ENCODE data around the gene HLA-B.

HLA-B gene

DNA sequence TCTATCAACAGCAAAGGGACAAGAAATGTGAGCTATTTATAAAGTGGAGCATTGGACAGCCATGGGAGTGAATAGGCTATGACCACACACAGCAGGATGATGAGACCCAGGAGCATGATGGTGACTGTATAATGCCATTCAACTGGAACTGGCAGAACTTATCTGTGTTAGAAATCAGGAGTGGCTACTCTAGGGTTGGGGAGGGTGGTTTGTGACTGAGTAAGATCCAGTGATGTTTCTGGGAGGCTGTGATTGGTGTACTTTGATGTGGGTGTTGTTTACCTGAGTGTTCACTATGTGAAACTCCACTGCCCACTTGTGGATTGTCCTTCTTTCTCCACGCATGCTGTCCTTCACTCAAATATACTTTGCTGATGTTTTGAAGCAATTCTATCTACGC is 11.5 kb upstream of the HLA-B start:
- Mint-ChIP-seq H3K36me3 (ENCODE audit: low read depth) (no peaks in the 10 kb centered on the region), H3K27ac (no peak overlapping the region), H3K4me3 (no peak overlapping the region), H3K9me3 (peaks cover 4% of the 10 kb centered on the region), H3K27me3 (peaks cover 33% of the 10 kb centered on the region), H3K4me1 (ENCODE audit: low read depth) (peaks cover 32% of the 10 kb centered on the region)
- DNase-seq: no peak

DNA sequence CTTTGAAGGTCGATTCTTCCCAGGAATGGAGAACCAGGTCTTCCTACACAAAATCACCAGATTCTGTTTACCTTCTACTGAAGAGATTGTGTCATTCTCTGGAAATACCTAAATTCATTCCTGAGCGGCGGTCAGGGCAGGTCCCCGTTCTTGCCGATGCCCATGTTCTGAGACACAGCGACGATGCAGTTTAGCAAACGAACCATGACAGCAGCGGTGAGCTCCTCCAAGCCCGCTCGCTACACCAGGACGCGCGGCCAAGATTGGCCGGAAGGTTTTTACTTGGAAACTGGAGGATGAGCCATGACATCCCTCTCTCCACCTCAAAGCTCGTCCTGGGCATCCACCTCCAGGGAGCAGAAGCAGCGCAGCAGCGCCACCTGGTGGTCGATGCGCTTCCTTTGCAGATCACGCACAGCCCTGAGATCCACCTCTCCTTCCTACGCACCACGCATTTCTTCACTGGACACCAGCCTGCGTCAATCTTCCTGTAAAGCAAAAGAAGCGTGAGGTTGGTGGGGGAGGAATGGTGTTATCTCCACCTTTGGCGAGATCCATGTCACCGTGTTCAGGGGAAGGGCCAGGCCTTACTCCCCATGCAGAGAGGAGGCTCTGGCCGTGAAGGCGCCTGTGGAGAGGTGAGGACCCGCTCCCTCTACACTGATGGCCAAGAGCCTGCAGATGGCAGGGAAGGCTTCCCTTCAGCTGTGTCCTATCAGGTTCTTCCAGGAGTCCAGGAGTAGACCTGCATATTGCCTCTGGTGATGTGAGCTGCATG is 9.9 kb upstream of the HLA-B start:
- Mint-ChIP-seq H3K27ac (peak overlapping the region; percentile 1), H3K9me3 (peaks cover under 1% of the 10 kb centered on the region), H3K36me3 (ENCODE audit: low read depth) (no peaks in the 10 kb centered on the region), H3K27me3 (peaks cover 38% of the 10 kb centered on the region), H3K4me3 (peak overlapping the region; percentile 80), H3K4me1 (ENCODE audit: low read depth) (peaks cover 29% of the 10 kb centered on the region)
- peak; percentile 90 for DNase-seq

DNA sequence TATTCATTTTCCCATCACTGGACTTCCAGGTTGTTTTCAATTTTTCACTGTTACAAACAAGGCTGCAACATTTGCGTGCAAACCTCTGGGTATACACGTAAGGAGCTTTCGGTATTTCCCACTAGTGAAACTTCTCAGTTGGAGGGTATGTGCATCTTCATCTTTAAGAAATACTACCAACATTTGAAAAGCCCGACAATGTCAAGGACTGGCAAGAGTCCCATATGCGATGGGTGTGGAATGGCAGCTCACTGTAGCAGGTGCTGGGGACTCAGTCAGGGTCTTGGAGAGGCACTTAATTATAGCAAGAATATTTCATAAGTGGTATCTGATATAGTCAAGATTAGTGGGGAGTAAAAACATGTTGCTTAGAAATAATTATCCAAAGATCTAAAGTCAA is 8.9 kb upstream of the HLA-B start:
- no peak for DNase-seq
- peaks cover 39% of the 10 kb centered on the region for H3K27me3 Mint-ChIP-seq
- no peak overlapping the region for H3K4me3 Mint-ChIP-seq
- peaks cover 2% of the 10 kb centered on the region for H3K9me3 Mint-ChIP-seq
- no peak overlapping the region for H3K27ac Mint-ChIP-seq
- peaks cover 27% of the 10 kb centered on the region for H3K4me1 Mint-ChIP-seq (ENCODE audit: low read depth)
- no peaks in the 10 kb centered on the region for H3K36me3 Mint-ChIP-seq (ENCODE audit: low read depth)

DNA sequence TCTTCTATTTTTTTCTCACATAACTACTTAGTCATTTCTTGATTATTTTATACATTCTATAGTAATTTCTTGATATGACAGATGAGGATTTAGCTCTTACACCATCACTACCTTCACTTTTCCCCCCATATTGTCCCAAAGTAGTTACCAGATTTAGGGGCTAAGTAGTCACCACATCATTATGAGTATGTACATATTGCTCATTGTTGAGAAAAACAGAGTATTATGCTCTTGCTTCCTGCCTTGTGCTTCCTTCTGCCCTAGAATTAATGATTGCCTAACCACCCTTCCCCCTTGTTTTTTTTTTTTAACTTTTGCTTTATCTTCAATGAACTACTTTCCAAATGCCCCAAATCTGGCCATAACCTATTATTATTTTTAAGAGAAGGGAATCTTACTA is 6.8 kb upstream of the HLA-B start:
- Mint-ChIP-seq H3K27ac (peak overlapping the region; percentile 52), H3K36me3 (ENCODE audit: low read depth) (no peaks in the 10 kb centered on the region), H3K9me3 (peaks cover 4% of the 10 kb centered on the region), H3K4me1 (ENCODE audit: low read depth) (peaks cover 41% of the 10 kb centered on the region), H3K27me3 (peaks cover 31% of the 10 kb centered on the region), H3K4me3 (no peak overlapping the region)
- no peak for DNase-seq

DNA sequence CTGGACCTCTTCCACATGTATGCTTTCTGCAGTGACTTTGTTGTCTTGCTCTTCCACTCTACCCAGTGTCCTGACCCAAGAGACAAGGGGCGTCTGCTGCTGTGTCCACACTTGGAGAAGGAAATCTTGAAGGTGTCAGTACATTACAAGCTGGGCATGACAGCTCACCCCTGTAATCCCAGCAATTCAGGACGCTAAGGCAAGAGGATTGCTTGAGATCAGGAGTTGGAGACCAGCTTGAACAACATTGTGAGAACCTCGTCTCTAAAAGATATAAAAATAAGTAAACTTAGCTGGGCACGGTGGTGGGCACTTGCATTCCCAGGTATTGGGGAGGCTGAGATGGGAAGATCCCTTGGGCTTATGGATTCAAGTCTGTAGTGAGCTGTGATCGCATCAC is 5.8 kb upstream of the HLA-B start:
- Mint-ChIP-seq H3K27me3 (peaks cover 21% of the 10 kb centered on the region), H3K36me3 (ENCODE audit: low read depth) (no peaks in the 10 kb centered on the region), H3K4me1 (ENCODE audit: low read depth) (peaks cover 51% of the 10 kb centered on the region), H3K9me3 (peaks cover 4% of the 10 kb centered on the region), H3K4me3 (no peak overlapping the region), H3K27ac (no peak overlapping the region)
- DNase-seq: no peak

DNA sequence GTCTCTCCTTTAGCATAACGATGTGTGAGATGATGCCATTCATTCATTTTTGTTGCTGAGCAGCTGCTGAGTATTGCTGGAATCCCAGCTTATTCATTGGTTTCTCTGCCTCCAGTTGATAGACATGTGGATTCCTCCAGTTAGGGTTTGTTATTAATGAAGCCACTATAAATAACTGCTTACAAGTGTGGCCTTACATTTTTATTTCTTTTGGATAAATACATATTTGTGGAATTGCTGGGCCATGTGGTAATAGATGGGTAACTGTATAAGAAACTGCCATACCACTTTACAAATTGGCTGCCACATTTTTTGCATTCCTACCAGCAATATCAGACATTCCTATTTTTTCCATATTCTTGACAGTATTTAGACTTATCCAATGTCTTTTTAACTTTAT is 2.6 kb upstream of the HLA-B start:
- Mint-ChIP-seq H3K36me3 (ENCODE audit: low read depth) (peaks cover 28% of the 10 kb centered on the region), H3K27me3 (peaks cover 7% of the 10 kb centered on the region), H3K9me3 (peaks cover 4% of the 10 kb centered on the region), H3K4me3 (no peak overlapping the region), H3K27ac (no peak overlapping the region), H3K4me1 (ENCODE audit: low read depth) (peaks cover 52% of the 10 kb centered on the region)
- DNase-seq: no peak

DNA sequence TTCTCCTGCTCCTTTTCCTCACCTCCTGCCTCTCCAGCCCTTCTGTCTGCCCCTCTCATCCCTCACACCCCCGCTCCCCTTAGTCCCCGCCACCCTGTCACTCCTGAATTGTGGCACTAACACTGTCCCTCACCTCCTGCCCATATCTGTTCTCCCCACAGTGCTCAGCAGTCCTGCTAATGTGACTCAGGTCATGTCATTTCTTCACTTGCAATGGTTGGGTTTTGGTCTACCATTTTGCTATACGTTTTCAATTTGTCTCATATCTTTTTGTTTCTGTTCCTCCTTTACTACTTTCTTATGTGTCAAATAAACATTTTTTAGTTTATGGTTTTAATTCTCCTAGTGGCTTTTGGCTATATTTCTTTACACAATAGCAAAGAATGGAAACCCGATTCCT is 1.3 kb upstream of the HLA-B start:
- Mint-ChIP-seq H3K36me3 (ENCODE audit: low read depth) (peaks cover 41% of the 10 kb centered on the region), H3K27ac (peak overlapping the region; percentile 97), H3K27me3 (peaks cover 7% of the 10 kb centered on the region), H3K4me3 (peak overlapping the region; percentile 93), H3K9me3 (peaks cover 4% of the 10 kb centered on the region), H3K4me1 (ENCODE audit: low read depth) (peaks cover 52% of the 10 kb centered on the region)
- no peak for DNase-seq

DNA sequence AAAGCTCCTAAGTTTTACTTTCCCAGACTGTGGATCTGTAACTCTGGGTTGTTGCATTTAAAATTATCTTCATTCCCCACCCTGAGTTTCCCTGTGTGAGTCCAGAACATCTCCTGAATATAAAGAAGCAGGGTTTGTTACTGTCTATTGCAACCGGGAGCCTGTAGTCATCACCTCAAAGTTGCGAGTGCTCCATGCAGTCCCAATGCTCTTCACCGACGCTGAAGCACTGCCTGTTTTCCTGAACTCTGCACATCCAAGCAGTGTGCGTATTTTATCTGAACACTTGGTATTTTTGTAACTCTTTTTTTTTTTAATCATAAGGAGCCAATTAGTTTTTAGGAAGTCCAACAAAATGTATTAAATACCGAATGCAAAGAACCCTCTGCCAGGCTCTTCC is 907 bp upstream of the HLA-B start:
- Mint-ChIP-seq H3K4me3 (peak overlapping the region; percentile 93), H3K36me3 (ENCODE audit: low read depth) (peaks cover 45% of the 10 kb centered on the region), H3K4me1 (ENCODE audit: low read depth) (peaks cover 56% of the 10 kb centered on the region), H3K27me3 (peaks cover 7% of the 10 kb centered on the region), H3K27ac (peak overlapping the region; percentile 97), H3K9me3 (peaks cover 4% of the 10 kb centered on the region)
- no peak for DNase-seq

DNA sequence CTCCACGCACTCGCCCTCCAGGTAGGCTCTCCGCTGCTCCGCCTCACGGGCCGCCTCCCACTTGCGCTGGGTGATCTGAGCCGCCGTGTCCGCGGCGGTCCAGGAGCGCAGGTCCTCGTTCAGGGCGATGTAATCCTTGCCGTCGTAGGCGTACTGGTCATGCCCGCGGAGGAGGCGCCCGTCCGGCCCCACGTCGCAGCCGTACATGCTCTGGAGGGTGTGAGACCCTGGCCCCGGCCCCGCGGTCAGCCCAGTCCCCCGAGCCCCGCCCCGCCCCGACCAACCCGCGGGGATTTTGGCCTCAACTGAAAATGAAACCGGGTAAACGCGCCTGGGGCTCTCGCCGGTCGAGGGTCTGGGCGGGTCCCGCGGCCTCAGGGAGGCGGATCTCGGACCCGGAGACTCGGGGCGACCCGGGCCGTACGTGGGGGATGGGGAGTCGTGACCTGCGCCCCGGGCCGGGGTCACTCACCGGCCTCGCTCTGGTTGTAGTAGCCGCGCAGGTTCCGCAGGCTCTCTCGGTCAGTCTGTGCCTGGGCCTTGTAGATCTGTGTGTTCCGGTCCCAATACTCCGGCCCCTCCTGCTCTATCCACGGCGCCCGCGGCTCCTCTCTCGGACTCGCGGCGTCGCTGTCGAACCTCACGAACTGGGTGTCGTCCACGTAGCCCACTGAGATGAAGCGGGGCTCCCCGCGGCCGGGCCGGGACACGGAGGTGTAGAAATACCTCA is 598 bp downstream of the HLA-B start:
- H3K36me3 Mint-ChIP-seq (ENCODE audit: low read depth): peaks cover 57% of the 10 kb centered on the region
- H3K27me3 Mint-ChIP-seq: no peaks in the 10 kb centered on the region
- H3K27ac Mint-ChIP-seq: peak overlapping the region; percentile 97
- DNase-seq: peak; percentile 62
- peak overlapping the region; percentile 93 for H3K4me3 Mint-ChIP-seq
- peaks cover 70% of the 10 kb centered on the region for H3K4me1 Mint-ChIP-seq (ENCODE audit: low read depth)
- H3K9me3 Mint-ChIP-seq: peaks cover 4% of the 10 kb centered on the region

DNA sequence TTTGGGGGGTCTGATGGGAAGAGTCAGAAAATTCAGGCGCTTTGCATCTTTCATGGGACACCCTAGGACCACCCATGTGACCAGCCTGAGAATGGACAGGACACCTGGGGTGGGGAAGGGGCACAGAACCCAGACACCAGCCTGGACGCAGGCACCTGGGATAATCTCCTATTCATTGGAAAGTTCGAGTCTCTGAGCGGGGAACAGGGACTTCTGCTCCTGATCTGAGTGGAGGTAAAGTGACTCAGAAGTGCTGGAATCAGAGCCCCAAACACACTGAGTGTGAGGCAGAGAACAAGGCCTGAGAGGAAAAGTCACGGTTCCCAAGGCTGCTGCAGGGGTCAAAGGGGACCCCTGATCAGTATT is 1.4 kb downstream of the HLA-B start:
- no peaks in the 10 kb centered on the region for H3K9me3 Mint-ChIP-seq
- H3K27ac Mint-ChIP-seq: peak overlapping the region; percentile 97
- H3K36me3 Mint-ChIP-seq (ENCODE audit: low read depth): peaks cover 57% of the 10 kb centered on the region
- H3K27me3 Mint-ChIP-seq: no peaks in the 10 kb centered on the region
- H3K4me1 Mint-ChIP-seq (ENCODE audit: low read depth): peaks cover 78% of the 10 kb centered on the region
- peak; percentile 48 for DNase-seq
- peak overlapping the region; percentile 93 for H3K4me3 Mint-ChIP-seq

DNA sequence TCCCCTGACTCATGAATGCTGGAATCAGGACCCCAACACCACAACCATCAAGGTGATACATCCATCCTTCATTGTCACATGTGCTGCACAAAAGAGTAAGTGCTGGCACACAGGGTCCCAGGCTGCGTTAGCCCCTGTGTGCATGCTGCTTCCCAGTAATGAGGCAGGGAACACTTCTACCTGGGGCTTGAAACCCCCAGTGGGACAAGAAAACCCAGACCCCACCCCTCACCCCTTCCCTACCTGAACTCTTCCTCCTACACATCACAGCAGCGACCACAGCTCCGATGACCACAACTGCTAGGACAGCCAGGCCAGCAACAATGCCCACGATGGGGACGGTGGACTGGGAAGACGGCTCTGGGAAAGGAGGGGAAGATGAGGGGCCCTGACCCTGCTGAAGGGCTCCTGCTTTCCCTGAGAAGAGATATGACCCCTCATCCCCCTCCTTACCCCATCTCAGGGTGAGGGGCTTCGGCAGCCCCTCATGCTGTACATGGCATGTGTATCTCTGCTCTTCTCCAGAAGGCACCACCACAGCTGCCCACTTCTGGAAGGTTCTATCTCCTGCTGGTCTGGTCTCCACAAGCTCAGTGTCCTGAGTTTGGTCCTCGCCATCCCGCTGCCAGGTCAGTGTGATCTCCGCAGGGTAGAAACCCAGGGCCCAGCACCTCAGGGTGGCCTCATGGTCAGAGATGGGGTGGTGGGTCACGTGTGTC is 2.0 kb downstream of the HLA-B start:
- Mint-ChIP-seq H3K27ac (peak overlapping the region; percentile 97), H3K4me1 (ENCODE audit: low read depth) (peaks cover 79% of the 10 kb centered on the region), H3K36me3 (ENCODE audit: low read depth) (peaks cover 57% of the 10 kb centered on the region), H3K27me3 (no peaks in the 10 kb centered on the region), H3K4me3 (peak overlapping the region; percentile 93), H3K9me3 (no peaks in the 10 kb centered on the region)
- peak; percentile 49 for DNase-seq

DNA sequence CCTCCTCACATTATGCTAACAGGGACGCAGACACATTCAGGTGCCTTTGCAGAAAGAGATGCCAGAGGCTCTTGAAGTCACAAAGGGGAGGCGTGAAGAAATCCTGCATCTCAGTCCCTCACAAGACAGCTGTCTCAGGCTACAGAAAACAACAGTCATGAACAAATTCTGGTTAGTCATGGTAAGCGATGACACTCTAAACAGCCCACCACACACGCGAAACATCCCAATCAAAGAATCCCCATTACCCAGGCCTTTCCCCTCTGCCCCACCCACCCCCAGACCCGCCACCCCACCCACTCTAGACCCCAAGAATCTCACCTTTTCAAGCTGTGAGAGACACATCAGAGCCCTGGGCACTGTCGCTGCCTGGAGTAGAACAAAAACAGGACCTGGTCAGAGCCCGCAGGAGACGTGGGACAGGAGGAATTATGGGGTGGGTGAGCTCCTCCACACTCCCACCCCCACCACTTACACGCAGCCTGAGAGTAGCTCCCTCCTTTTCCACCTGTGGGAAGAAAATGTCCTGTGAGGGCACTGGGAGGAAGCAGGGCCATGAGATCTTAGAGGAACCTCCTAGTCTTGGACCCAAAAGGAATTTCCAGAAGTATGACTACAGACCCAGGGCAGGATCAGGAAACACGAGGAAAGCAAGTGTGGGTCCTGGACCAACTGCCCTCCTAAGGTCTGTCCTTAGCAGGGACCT is 2.7 kb downstream of the HLA-B start:
- H3K4me1 Mint-ChIP-seq (ENCODE audit: low read depth): peaks cover 80% of the 10 kb centered on the region

DNA sequence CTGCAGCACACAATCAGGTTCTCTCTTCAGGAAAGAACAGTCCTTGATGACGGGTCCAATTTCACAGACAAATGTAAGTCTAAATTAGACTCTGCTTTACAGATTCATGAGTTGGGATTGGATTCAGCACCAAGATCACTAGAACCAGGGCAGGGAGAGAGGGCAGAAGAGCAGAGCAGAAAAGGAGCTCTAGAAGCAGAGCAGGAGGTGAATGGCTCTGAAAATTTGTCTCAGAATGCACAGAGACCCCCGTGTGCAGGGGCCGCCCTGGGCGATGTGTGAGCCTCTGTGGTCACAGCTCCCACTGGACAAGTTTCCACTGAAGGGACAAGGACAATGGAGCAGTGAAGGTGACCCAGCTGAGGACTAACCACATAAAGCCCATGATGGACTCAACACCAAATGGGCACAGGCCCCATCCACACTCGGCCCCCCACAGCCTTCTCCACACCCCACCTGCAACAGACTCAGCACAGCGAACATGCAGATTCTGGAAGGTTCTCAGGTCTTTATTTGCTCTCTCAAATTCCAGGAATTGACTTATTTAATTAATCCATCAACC is 3.5 kb downstream of the HLA-B start:
- Mint-ChIP-seq H3K27me3 (no peaks in the 10 kb centered on the region), H3K4me1 (ENCODE audit: low read depth) (peaks cover 79% of the 10 kb centered on the region), H3K9me3 (no peaks in the 10 kb centered on the region), H3K27ac (peak overlapping the region; percentile 97), H3K4me3 (peak overlapping the region; percentile 93), H3K36me3 (ENCODE audit: low read depth) (peaks cover 57% of the 10 kb centered on the region)
- DNase-seq: no peak

More for the DNA sequence above, 2.7 kb downstream of the HLA-B start:
- Mint-ChIP-seq H3K27ac (peak overlapping the region; percentile 97), H3K27me3 (no peaks in the 10 kb centered on the region), H3K4me3 (peak overlapping the region; percentile 93), H3K9me3 (no peaks in the 10 kb centered on the region), H3K36me3 (ENCODE audit: low read depth) (peaks cover 57% of the 10 kb centered on the region)
- DNase-seq: peak; percentile 49
